ENCODE results near the gene BCHE.

The BCHE gene

DNA sequence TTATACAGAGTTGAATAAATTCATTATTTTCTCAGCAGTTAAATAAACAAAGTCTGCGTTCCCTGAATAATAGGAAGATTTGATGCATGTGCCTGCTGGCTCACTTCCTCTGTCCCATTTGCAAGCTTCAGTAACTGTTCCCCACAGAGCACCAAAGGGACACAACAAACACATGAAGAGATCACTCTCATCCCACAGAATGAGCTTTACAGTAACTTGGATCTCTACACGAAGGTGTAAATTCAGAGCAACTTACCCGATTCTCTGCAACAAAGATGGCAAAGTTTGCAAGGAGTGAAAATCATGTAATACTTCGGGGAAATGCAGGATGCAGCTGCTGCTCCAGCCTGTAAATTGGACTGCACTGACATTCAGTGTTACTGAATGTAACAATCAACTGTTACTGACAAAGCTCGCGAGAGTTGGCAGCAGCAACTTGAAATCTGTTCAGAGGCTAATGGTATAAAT lies at the start of gene BCHE:
TSS of gene BCHE (minus strand) at position 366 of the 468 bp plus-strand sequence. CDS start 6,390 bp downstream, outside the sequence.
- no peak for DNase-seq (ENCODE audit: extremely low read depth in 1 of 2, low read depth in 1 of 2)

DNA sequence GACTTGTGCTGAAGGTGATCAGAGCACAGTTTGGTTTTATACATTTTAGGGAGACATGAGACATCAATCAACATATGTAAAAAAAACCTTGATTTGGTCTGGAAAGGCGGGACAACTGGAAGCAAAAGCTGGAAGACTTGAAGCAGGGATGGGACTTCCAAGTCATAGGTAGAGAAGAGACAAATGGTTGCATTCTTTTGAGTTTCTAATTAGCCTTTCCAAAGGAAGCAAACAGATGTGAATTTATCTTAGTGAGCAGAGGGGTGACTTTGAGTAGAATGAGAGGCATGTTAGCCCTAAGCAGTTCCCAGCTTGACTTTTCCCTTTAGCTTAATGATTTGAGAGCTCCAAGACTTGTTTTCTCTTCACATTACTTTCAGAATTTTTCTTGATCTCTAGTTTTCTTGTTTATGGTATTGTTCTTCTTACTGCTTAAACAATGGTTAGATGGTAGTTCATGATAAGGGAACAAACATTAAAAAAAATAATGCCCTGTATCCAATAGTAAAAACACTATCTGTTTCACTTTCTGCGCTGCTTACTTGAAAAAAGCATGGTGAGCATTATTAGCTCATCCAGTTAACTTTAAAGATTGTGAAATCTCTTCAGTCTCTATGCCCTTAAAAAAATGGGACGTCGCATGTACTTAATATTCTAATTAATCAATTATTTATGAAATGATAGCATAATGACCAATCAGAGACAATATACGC lies 48.5 kb upstream of the BCHE start:
- no peak for DNase-seq (ENCODE audit: extremely low read depth in 1 of 2, low read depth in 1 of 2)

DNA sequence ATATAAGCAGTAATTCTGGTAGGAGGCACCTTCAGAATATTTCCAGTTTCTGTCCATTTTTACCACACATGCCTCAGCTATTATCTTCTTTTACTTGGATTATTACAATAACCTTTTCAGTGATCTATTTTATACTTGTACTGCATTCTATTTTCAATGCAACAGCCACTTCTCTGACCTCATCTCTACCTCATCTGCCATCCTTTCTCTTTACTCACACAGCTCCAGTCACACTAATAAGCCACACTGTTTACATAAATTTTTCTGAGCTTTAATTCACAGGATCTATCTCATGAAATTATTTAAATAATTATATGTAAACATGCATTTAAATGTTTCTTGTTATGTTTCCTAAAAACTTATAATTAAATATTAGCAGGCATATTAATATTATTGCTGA lies 47.3 kb upstream of the BCHE start:
- no peak for DNase-seq (ENCODE audit: extremely low read depth in 1 of 2, low read depth in 1 of 2)

DNA sequence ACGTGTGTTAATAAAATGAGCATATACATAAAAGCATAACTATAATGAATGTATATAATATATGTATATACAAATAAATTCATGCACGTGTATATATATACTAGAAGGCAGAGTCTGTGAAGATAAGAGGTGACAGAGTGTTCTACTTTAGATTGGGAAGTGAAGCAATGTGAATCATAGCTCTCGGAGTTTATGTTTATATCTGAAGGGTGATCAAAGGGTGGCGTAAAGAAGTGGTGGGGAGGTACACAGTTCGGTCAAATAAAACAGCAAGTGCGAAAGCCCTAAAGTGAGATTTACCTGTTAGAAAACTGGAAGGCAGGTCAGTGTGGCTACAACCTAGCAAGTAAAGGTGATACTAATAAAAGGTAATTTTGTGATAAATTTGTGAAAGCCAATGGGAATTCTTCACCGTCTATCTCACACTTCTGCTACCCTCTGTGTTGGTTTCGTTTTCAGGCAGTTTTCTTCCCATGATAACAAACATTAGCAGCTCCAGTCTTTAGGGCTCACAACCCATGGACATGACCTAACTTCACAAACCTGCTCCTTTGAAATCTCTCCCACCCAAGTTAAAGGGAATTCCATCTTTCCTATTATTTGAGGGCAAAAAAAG lies 46.7 kb upstream of the BCHE start:
- no peak for DNase-seq (ENCODE audit: extremely low read depth in 1 of 2, low read depth in 1 of 2)

DNA sequence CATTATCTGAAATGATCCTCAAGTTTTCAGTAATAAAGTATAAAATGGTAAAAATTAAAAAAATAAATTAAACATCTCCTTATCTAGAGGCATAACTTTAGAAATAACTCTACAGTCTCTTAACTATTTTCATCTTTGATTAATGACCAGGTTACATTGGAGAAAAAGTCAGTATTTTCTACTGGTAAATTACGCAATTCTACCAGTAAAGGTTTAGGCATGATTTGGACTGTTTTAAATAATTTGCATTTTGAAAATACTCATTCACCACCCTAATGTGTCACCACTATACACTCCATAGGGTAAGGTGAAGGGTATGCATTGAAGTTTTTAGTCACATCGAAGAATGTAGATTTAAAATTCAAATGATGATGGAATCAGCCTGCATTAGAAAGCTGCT lies 45.9 kb upstream of the BCHE start:
- no peak for DNase-seq (ENCODE audit: extremely low read depth in 1 of 2, low read depth in 1 of 2)

DNA sequence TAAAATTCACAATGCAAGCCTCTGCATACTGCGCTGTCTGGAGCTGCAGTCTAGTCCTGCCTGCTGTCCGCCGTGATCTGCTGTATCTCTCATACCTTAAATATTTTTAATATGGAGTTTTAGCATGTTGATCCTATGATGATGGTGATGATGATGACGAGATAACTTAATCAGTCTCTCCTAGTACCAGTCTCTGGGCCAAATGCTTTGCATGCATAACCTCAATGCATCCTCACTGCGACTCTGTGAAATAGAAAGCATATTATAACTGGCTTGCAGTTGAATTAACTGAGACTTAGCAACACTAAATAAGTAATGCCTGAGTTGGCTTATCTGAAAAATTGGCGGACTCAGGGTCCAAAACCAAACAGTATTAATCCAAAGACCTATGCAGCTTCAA lies 38.4 kb upstream of the BCHE start:
- DNase-seq (ENCODE audit: extremely low read depth in 1 of 2, low read depth in 1 of 2): no peak

DNA sequence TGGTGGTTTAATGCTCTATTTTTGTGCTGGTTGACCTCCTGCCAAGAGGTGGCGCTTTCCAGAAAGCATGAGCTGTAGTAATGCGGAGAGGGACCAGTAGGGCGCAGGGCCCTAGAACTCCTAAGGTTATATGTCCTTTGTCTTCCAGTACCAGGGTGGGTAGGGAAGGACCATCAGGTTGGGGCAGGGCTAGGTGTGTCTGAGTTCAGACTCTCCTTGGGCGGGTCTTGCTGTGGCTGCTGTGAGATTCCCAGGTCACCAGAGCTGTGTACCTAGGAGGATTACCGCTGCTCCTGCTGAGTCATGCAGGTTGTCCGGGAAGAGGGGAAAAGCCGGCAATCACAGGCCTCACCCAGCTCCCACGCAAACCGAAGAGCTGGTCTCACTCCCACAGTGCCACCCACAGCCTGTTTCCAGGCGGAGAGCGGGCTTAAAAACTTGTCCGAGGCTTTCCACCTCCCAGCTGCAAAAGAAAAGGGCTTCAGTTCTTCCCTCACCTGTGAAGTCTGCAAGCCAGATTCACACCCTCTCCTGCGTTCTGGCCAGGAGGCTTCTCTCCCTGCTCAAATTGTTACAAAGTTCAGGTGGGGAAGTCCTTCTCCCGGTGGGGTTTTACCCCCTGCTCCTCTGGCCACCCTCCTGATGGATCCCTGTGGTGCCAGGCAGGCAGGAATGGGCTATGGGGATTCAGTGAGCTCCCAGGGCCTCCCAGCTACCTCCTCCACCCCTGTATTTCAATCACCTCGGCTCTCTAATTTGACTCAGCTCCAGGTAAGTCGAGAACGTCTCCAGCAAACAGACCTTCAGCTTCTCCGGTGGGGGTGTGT lies 37.7 kb upstream of the BCHE start:
- DNase-seq (ENCODE audit: extremely low read depth in 1 of 2, low read depth in 1 of 2): no peak

DNA sequence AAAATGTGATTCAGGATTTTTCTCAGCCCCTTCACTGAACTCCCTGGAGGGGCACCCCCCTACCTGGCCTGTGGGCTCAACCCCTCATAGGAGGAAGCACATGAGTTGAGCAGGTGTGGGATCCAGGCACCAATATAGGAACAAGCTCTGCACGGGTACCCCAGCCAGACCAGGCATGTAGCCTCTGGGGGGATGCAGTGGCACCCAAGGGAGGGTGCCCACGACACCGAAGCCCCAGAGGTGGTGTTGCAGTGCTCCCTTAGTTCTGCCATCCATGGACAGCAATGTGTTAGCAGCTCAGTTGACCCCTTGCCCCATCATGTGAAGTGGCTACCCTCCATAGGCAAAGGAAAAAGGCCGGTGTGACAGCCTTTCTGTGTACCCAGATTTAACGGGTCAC lies 30.9 kb upstream of the BCHE start:
- no peak for DNase-seq (ENCODE audit: extremely low read depth in 1 of 2, low read depth in 1 of 2)

DNA sequence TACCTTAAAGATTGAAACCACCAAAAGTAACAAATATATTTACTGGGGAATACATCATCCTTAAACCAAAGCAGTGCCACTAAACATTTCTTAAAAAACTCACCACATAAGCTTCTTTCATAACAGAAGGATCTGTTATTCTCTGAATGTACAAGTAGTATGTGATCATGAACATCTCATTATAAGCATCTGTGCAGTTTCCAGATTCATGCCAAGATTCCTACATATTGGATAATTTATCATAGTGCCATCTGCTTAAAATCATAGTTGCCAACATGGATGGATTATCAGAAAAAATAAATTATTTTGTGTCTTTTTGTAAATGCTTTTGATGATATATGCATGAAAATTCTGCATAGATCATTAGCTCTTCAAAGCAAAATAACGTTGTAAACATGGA lies 21.8 kb upstream of the BCHE start:
- DNase-seq (ENCODE audit: extremely low read depth in 1 of 2, low read depth in 1 of 2): no peak

DNA sequence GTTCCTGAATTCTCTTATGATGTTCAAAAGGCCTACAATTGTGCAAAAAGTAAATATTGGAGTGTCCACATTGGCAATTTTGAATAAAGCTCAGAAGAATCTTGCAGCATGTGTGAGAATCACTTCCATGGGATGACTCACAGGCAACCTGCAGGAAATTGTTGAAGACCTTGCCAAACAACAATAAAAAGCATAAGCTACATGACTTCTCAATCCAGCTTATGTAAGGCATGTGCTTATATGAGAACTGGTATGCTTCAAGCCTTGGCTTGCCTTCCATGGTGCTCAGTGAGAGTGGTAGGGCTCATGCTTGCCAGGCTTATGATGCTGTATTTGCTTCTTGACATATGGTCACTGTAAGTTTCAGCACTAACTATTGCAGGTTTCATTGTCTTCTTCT lies 18.4 kb upstream of the BCHE start:
- no peak for DNase-seq (ENCODE audit: extremely low read depth in 1 of 2, low read depth in 1 of 2)

DNA sequence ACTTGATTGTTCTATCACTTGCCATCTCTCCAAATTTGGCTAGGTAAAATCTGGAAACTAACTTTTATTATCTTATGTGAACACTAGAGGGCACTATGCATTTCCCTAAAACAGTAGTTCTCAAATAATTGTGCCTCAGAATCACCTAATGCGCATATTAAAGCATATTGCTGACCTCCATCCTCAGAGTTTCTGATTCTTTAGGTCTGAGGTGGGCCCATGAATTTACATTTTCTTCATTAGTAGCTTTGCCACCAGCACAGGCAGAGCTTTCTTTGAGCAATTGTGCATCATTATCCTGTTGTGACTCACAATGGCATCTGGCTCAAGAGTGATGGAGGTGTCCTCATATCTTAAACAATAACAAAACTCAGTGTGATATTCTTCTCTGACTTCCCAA lies 17.5 kb upstream of the BCHE start:
- no peak for DNase-seq (ENCODE audit: extremely low read depth in 1 of 2, low read depth in 1 of 2)

DNA sequence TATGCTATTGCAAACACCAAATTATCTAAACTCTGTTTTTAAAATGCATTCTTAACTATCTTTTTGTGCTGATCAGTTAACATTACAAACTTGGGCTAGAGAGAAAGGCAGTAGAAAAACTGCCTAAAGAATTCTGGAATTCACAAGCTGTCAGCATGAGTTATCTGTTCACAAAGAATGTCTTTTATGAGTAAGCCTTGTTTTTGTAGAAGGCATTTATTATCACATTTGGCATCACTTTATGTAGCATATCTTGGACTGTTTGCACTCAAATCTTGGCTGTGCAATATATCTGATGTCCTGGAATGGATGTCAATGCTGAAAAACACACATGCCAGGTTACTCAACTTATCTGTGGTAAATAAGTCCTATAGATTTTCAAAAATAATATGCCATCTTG lies 15.5 kb upstream of the BCHE start:
- DNase-seq (ENCODE audit: extremely low read depth in 1 of 2, low read depth in 1 of 2): no peak

DNA sequence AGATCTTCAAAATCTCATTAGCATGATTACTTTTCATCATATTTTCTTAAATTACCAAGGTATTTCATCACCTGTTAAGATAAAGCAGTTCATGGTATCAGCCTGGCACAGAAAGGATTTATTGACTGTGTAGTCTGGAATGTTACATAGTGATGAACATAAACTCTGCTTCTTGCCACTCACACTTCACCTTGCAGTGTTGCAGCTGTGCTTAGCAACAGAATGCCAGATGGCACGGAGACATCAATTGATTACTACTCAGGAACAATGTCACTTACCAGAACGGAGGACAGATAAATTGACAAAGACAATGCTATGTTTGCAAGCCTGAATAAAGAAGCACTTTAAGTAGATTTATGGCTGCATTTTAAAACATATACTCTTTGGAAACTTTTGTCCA lies 15.0 kb upstream of the BCHE start:
- no peak for DNase-seq (ENCODE audit: extremely low read depth in 1 of 2, low read depth in 1 of 2)

DNA sequence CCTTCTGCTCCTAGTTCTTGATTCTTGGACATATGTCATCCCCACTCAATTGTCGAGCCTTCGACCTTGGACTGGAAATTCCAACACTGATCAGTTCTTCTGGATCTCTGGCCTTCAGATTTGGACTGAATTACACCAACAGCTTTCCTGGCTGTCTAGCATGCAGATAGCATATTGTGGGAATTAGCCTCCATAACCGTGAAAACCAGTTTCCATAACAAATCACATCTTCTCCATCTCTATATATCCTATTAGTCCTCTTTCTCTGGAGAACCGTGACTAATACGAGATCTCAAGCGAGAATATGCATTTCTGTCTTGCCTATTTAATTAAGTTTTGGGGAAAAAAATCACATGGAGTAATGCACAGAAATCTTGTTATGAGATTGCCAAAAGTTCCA lies 8.8 kb upstream of the BCHE start:
- DNase-seq (ENCODE audit: extremely low read depth in 1 of 2, low read depth in 1 of 2): no peak

DNA sequence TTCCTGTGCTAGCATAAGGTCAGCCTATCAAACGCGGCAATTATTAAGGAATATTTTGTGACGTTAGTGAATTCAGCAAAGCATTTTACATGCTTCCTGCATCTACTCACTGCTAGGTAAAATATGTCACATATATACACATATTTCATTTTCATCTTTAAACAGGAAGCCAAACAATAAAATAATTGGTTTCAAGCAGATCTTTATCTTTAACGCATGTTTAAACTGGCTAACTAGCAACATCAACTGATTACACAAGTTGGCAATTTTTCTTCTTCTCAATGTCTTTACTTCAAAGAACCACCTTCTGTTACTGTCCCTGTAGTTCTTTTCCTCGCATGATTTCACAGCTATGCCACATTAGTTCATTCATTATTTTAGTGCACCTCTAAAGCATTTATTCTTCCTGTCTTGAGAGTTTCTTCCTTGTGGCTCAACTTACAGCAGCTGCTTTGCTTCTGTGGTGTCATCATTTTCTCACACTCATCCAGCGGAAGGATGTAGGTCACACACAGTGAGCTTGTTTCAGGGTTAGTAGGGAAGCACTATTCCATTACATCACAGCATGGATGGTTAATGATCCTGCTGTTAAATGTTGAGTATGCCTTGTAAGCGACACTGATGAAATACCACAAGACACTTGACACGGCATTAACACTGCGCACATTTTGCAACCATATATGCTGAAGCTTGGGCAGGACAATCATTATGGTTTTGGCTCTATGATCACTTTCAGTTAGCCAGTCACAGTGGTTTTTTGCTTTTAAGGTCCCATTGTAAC lies 2.3 kb upstream of the BCHE start:
- DNase-seq (ENCODE audit: extremely low read depth in 1 of 2, low read depth in 1 of 2): no peak

DNA sequence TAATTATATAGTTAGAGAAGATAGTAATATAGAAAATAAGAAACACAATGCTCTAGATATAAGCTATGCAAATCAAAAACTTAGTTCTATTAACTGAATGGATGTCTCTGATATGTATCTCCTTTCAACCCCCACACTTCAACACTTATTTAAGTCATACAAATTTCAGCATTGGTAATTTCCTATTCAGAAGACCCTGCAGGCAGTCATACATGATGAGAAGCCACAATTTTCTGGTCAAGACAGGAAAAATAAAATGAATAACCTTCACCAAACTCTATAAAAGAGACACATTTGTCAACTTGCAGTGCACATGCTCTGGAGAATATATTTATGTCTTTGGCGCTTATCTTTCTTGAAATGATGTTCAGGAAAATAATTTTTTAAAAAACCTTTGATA lies 578 bp upstream of the BCHE start:
- no peak for DNase-seq (ENCODE audit: extremely low read depth in 1 of 2, low read depth in 1 of 2)

DNA sequence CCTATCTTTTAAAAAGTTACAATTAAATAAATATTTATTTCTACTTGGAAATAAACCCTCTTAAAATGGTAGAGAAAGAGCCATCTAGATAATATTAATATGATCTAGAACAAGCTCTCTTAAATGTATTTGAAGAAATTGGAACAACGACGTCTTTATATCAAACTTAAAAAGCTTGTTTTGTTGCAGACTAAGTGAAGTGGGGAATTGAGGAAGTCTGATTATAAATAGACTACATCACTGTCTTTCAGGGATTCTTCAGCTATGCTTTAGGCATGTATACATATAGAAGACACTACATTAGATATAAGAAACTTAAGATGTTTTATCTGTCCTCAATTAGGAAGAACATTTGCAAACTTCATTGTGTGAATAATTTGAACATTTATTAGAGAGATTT lies 1.8 kb downstream of the BCHE start:
- DNase-seq (ENCODE audit: extremely low read depth in 1 of 2, low read depth in 1 of 2): no peak

DNA sequence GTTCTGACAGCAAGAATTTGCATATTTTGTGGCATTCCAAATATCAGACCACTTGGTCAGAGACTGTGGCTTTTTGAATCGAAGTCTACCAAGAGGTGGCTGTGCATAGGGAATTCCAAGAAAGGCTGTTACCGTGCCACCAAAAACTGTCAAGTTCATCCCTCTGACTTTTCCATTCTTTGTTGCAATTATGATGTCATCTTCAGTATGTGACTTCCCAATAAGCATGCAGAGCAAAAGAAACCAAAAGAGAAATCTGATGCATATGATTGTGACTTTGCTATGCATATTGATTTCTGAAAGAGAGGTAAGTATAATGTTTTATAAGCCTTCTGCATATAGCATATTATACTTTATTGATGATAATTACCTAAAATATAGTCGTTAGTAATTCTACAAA lies 6.5 kb downstream of the BCHE start:
- no peak for DNase-seq (ENCODE audit: extremely low read depth in 1 of 2, low read depth in 1 of 2)

DNA sequence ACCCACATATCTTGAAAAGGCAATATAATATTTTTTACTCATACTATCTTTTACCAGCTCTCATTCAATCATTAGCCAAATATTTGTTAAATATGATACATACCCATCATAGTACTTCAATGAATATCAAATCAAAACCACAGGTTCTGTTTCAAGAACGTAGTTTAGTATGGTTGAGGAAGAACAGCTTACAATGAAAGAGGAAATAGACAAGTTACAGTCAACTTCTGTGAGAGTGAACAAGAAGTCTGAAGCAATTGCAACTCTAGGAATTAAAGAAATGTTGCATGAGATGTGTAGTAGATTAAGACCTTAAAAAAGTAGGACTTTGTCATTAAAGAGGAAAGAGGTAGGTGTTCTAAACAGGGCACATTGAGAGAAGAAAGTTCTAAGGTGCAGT lies 9.3 kb downstream of the BCHE start:
- no peak for DNase-seq (ENCODE audit: extremely low read depth in 1 of 2, low read depth in 1 of 2)

DNA sequence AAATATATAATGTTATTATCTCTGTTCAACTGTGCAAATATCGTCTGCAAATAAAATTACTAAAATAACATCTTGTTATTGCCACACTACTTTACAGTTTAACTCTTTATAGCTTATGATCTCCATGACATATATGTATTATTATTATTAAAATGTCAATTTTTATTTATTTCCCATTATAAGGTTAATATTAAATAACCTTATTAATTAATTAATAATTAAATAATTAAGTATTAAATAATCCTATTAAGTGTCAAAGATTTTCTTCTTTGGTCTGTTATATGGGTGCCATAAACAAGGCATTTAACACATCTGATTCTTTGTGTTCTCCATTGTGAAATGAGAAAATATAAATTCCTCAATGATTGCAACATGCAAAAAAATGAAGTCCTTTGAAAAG lies 10.0 kb downstream of the BCHE start:
- DNase-seq (ENCODE audit: extremely low read depth in 1 of 2, low read depth in 1 of 2): no peak

DNA sequence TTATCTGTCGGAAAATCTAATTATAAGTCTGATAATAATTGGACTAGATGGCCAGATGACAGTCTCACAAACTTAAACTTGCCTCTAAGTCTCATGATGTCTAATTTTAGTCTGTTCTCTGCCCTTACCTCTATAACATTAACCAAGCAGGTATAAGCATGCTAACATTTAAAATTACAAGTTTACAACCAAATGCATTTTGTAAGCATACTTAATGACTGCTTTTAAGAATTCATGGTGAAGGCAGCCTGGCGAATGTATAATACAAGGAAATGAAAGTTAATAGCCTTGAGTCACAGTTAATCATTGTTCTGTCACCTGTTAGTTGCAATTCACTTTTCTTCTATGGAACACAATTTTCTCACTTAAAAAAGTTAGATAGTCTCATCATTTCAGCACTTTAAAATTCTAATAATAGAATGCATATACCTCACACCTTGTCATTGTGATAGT lies 16.5 kb downstream of the BCHE start:
- DNase-seq (ENCODE audit: extremely low read depth in 1 of 2, low read depth in 1 of 2): no peak

Data from activated CD8-positive, alpha-beta memory T cell treated with anti-CD3 and anti-CD28 coated beads for 1 hour (primary cell).